Measurements from ENCODE around the gene BORCS8.

BORCS8 gene

GRCh38 chr19:19207637-19208572 is 16.0 kb upstream of the BORCS8 start:
- TF ChIP-seq CREB5 (CRISPR knock-in tag; IDR thresholded peaks at IDR 0.05; ENCODE audit: low read depth): no peak
- TF ChIP-seq ZFP3 (CRISPR knock-in tag; IDR thresholded peaks at IDR 0.05): no peak
- no peak for TF ChIP-seq RARB (CRISPR knock-in tag; IDR thresholded peaks at IDR 0.05)
- no peak for TF ChIP-seq BACH2 (CRISPR knock-in tag; IDR thresholded peaks at IDR 0.05; ENCODE audit: borderline replicate concordance)
- no peak for TF ChIP-seq ZFP30 (CRISPR knock-in tag; IDR thresholded peaks at IDR 0.05)
- no peak for TF ChIP-seq ZNF565 (CRISPR knock-in tag; conservative IDR thresholded peaks at IDR 0.05; ENCODE audit: low read depth)
- no peak for TF ChIP-seq GLIS3 (CRISPR knock-in tag; IDR thresholded peaks at IDR 0.05)
- TF ChIP-seq ESRRG (CRISPR knock-in tag; IDR thresholded peaks at IDR 0.05): no peak
- no peak for TF ChIP-seq PATZ1 (CRISPR knock-in tag; IDR thresholded peaks at IDR 0.05; ENCODE audit: borderline replicate concordance)
- no peak for TF ChIP-seq TCF4 (CRISPR knock-in tag; IDR thresholded peaks at IDR 0.05; ENCODE audit: borderline replicate concordance)
- TF ChIP-seq TSHZ2 (CRISPR knock-in tag; IDR thresholded peaks at IDR 0.05): no peak
- no peak for TF ChIP-seq CSDC2 (CRISPR knock-in tag; IDR thresholded peaks at IDR 0.05)
- no peak for ATAC-seq

GRCh38 chr19:19206938-19207337 is 15.0 kb upstream of the BORCS8 start:
- ATAC-seq: no peak
- TF ChIP-seq POU6F1 (CRISPR knock-in tag; IDR thresholded peaks at IDR 0.05; ENCODE audit: borderline replicate concordance, low read depth) (no peak), ZNF565 (CRISPR knock-in tag; conservative IDR thresholded peaks at IDR 0.05; ENCODE audit: low read depth) (no peak), ISL1 (CRISPR knock-in tag; IDR thresholded peaks at IDR 0.05) (no peak), TCF4 (CRISPR knock-in tag; IDR thresholded peaks at IDR 0.05; ENCODE audit: borderline replicate concordance) (no peak), SNAI2 (CRISPR knock-in tag; IDR thresholded peaks at IDR 0.05) (no peak), ARNTL (CRISPR knock-in tag; IDR thresholded peaks at IDR 0.05; ENCODE audit: borderline replicate concordance, low read depth) (no peak), GLIS3 (CRISPR knock-in tag; IDR thresholded peaks at IDR 0.05) (no peak)

- no peak for ATAC-seq
- no peak for TF ChIP-seq PPARA (CRISPR knock-in tag; IDR thresholded peaks at IDR 0.05; ENCODE audit: borderline replicate concordance)
- no peak for TF ChIP-seq SNAI2 (CRISPR knock-in tag; IDR thresholded peaks at IDR 0.05)
- TF ChIP-seq ZNF565 (CRISPR knock-in tag; conservative IDR thresholded peaks at IDR 0.05; ENCODE audit: low read depth): no peak
- TF ChIP-seq TOX (CRISPR knock-in tag; IDR thresholded peaks at IDR 0.05; ENCODE audit: borderline replicate concordance): no peak
- no peak for TF ChIP-seq ARNTL (CRISPR knock-in tag; IDR thresholded peaks at IDR 0.05; ENCODE audit: borderline replicate concordance, low read depth)
- no peak for TF ChIP-seq ZC3H10 (CRISPR knock-in tag; IDR thresholded peaks at IDR 0.05)
- no peak for TF ChIP-seq ZNF70 (CRISPR knock-in tag; IDR thresholded peaks at IDR 0.05)
- TF ChIP-seq BACH2 (CRISPR knock-in tag; IDR thresholded peaks at IDR 0.05; ENCODE audit: borderline replicate concordance): no peak
- TF ChIP-seq POU6F1 (CRISPR knock-in tag; IDR thresholded peaks at IDR 0.05; ENCODE audit: borderline replicate concordance, low read depth): no peak
- TF ChIP-seq ZFP30 (CRISPR knock-in tag; IDR thresholded peaks at IDR 0.05): no peak
- TF ChIP-seq GLIS3 (CRISPR knock-in tag; IDR thresholded peaks at IDR 0.05): no peak
- no peak for TF ChIP-seq ESRRG (CRISPR knock-in tag; IDR thresholded peaks at IDR 0.05)
- TF ChIP-seq TCF4 (CRISPR knock-in tag; IDR thresholded peaks at IDR 0.05; ENCODE audit: borderline replicate concordance): no peak
- TF ChIP-seq CSRNP3 (CRISPR knock-in tag; IDR thresholded peaks at IDR 0.05): no peak
Observed at GRCh38 chr19:19205416-19206410, 13.8 kb upstream of the BORCS8 start.
